Suppressor macrophage treated with lipopolysaccharide for 4 hours (primary cell): ENCODE results near the gene PCNT.

Experiments
- DNase-seq: peaks from one replicate; pipeline ENCODE4 v3.0.0-alpha.2; 2020

PCNT gene

DNA sequence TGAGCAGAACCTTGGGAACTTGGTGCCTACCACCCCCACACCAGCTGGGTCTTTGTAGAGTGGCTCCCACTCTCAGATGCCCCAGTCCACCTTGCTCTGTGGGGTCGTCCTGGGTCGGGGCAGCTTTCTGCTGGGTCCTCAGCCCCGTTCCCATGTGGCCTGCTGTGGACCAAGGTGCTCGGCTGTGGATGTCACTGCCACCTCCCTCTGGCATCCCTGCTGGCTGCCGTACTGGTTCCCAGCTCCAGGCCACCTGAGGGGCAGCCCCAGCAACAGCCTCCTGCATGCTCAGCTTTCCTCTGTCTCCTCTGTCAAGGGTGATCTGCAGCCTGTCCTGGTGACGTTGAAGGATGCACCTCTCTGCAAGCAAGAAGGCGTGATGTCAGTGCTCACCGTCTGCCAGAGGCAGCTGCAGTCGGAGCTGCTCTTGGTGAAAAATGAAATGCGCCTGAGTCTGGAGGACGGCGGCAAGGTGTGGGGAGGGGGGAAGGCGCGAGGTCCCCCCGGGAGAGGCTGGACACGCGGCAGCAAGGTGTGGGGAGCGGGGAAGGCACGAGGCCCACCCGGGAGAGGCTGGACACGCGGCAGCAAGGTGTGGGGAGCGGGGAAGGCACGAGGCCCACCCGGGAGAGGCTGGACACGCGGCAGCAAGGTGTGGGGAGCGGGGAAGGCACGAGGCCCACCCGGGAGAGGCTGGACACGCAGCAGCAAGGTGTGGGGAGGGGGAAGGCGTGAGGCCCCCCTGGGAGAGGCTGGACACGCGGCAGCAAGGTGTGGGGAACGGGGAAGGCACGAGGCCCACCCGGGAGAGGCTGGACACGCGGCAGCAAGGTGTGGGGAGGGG lies 88.8 kb downstream of the PCNT start:
- no peak for DNase-seq

GRCh38 chr21:46413365-46413696 lies 89.4 kb downstream of the PCNT start:
- no peak for DNase-seq

DNA sequence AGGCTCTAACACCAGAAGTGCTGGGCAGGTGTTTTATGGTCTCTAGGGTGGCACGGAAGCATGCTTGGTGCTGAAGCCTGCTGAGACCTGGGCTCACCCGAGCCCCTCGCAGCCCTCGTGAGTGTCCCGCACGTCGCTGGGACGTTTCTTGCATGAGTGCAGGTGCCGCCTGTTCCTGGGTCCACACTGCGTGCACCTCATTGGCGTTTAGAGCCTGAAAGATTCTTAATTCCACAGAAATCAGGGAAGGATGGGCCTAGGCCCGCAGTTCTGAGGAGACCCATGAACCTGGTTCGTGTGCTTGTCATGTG lies 91.0 kb downstream of the PCNT start:
- no peak for DNase-seq

GRCh38 chr21:46416551-46416950 lies 92.6 kb downstream of the PCNT start:
- DNase-seq, result no peak

DNA sequence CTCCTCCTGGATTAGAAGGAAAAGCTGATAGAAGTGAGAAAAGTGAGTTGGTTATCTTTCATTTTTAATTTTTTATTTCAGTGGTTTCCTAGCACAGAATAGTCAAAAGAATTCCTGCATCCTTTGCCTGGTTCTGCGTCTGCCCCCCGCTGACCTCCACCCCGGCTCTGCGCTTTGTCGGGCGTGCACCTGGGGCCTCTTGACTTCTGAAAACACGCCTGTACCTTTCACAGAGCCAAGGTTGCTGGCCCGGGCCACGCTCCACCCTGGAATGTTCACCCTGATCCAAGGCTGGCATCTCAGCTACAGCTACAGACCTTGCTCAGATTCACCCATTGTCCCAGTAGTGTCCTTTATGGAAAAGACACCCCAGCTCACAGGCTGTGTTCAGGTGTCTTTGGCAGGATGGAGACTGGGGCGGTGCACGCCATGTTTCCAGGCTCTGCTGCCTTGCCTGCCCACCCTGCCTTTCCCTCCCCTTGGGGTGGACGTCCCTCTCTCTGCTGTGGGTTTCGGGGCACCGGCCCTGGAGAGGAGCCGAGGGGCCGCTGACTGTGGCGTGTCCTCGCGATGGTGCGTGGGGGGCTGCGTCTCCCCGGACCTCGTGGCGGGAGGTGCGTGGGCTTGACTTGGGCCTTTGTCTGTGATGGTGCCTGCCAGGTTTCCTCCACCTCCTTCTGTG lies 94.5 kb downstream of the PCNT start:
- no peak for DNase-seq

- DNase-seq, result no peak
These were observed 96.6 kb downstream of the PCNT start for GRCh38 chr21:46420241-46421190.

DNA sequence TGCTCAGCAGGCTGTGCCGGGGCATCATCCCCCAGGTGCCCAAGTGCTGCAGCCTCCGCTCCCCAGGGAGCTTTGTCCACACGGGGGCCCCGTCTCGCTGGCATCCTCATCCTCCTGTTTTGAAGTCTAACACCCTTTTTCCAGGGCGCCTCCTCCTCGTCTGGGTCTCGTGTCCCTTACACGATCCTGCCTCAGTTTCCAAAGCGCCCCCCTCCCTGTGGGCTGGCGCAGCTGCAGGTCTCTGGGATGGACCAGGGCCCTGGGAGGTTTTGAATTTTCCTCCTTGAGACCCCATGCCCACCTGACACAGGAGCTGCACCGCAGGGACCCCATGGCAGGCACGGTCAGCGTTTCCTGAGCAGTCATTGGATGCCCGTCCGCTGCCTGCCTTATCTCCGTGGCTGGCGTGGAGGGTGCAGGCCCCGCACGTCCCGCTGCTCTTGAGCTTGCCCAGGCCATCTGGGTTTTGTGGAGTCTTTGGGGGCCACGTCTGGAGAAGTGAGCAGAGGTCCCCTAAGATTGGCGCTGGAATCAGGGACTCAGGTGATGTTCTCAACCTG lies 97.3 kb downstream of the PCNT start:
- no peak for DNase-seq

DNA sequence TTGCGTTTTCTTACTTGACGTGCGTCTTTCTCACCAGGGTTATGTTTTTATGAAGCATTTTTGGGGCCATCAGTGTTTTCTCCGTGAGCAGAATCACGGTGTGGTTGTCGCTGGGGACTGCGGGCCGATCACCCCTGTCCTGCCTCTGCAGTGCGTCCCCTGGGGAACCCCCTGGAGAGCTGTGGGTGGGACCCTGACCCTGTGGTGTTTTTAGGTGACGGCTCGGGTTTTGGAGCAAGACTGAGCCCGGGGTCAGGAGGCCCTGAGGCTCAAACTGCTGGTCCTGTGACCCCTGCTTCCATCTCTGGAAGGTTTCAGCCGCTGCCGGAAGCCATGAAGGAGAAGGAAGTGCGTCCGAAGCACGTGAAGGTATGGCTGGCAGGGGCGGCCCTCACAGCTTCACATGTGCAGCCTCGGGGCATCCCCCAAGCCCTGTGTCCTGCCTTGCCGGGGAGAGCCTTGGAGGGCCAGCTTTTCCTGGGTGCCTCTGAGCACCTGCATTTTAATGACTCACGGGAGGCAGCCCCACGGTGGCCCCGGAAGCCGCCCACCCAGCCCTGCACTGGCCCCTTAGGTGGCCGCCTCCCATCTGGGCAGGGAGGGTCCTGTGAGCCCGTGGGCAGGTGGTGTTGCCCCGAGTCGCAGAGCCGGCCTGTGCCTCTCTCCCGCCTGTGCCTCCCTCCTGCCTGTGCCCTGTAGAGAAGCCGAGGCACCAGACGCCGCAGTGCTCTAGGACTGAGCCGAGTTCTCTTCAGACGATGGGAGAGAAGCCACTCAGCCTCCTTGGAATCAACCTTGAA lies 98.0 kb downstream of the PCNT start:
- no peak for DNase-seq

GRCh38 chr21:46422636-46423241 lies 98.8 kb downstream of the PCNT start:
- no peak for DNase-seq

DNA sequence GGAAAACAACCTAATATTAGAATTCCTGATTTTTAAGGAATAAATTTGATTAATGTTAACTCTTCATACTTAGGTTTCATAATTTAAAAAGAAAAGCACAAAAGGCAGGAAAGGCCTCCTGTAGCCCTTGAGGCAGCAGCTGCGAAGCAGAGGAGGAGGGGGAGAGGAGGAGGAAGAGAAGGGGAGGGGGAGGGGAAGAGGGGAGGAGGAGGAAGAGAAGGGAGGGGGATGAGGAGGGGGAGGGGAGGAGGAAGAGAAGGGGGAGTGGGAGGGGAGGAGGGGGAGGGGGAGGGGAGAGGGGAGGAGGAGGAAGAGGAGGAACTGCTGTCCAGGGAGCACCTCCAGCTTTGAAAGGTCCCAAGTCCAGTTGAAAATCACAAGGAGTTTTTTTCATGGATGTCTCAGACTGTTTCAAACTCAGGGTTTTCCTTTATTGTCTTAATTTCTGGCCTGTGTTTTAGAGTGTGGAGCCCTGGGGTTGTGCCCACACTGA lies 99.6 kb downstream of the PCNT start:
- no peak for DNase-seq

- DNase-seq, result no peak
These were observed 100.2 kb downstream of the PCNT start for GRCh38 chr21:46424039-46424591.

- no peak for DNase-seq
These were observed 100.7 kb downstream of the PCNT start for GRCh38 chr21:46424621-46425020.

DNA sequence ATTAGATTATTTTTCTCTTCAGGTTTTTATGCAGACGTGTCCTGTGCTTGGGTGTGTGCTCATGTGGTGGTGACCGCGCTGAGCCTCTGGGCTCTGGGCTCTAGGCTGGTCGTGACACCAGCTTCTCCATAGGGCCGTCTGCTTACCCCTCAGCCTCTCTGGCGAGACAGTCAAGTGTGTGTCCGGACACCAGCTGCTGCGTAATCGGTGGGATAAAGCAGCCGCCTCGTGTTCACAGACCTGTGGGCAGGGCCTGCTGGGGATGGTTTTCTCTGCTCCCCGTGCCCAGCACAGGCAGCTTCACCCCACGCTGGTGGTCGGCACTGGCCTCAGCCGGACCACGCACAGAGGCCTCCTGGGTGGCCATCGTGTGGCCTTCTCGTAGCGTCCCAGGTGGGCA lies 101.1 kb downstream of the PCNT start:
- no peak for DNase-seq

DNA sequence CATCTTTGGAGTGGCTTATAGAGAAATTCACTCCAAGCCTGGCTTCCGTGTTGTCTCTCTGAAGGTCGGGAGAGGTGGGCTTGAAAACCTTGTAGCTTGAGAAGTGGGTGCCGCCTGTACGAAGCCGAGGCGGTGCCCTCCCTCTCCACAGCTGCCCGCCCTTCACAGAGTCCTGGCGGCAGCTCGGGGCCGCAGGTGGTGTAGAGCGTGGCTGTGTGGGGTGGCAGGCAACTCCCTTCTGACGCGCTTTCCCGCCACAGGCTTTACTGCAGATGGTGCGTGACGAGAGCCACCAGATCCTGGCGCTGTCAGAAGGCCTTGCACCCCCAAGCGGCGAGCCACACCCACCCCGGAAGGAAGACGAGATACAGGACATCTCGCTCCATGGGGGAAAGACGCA lies 101.6 kb downstream of the PCNT start:
- no peak for DNase-seq

GRCh38 chr21:46426313-46427046 lies 102.5 kb downstream of the PCNT start:
- DNase-seq, result no peak

DNA sequence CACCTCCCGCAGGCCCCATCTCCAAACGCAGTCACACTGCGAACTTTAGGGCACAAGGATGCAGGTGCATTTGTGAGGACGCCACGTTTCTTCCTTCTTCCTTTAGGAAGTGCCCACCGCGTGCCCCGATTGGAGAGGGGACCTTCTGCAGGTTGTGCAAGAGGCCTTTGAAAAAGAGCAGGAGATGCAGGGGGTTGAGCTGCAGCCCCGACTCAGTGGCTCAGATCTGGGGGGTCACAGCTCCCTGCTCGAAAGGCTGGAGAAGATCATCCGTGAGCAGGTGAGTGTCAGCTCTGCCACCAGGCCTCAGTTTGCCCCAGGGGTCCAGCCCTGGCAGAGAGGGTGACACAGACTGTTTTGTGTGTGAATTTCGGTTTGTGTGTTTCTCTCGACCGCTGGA lies 103.6 kb downstream of the PCNT start:
- no peak for DNase-seq

DNA sequence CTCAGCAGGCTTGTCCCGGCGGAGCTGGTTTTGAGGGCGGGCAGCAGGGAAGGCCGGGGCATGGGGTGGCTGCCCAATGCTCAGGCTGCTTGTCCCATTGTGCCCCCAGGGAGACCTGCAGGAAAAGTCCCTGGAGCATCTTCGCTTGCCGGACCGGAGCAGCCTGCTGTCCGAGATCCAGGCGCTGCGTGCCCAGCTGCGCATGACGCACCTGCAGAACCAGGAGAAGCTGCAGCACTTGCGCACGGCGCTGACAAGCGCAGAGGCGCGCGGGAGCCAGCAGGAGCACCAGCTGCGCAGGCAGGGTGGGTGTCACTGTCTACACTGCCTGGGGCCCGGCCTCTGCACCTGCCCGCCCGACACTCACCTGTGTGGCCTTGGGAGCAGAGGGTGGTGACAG lies 104.3 kb downstream of the PCNT start:
- DNase-seq, result no peak

GRCh38 chr21:46428987-46429710 lies 105.2 kb downstream of the PCNT start:
- no peak for DNase-seq

GRCh38 chr21:46429754-46430681 lies 106.1 kb downstream of the PCNT start:
- no peak for DNase-seq
